ENCODE data around the gene NCAN. TPM values are rescaled to one million over a fixed set of nuclear protein-coding genes. Genes with fewer than 3 reads are reported as not detected.

The NCAN gene
- polyA plus RNA-seq, 1 donor from 2014 or later: 52.1 TPM

DNA sequence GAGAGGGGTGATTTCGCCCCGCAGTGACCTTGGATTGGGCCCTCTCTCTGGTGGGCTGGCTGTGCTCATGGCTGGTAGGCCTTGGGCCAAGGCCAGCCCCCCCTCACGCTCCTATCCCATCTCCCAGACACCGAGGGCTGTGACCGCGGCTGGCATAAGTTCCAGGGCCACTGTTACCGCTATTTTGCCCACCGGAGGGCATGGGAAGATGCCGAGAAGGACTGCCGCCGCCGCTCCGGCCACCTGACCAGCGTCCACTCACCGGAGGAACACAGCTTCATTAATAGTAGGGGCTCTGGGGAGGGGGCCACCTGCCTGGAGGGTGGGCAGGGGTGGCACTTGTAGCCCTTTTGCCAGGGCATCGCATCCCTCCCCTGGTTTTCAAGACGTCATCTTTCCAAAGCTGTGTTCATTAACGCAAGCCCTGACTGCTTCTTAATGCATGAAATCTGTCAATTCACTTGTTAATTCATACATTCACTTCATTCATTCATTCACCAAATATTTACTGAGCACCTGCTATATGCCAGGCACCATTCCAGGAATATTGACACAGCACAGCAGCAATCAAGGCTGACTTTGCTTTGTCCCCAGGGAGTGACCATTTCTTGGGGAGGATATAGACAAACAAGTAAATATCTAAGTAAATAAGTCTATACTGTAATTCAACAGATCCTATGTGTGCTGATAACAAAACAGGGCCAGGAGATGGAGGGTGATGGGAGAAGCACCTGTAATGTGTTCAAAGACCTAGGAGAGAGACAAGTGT, 26.6 kb downstream of the NCAN start:
- Histone ChIP-seq H2AFZ (ENCODE audit: low read depth, low read length) (no peak overlapping the region), H3K9ac (ENCODE audit: low read length) (no peak overlapping the region), H3K27ac (ENCODE audit: low read length) (no peak overlapping the region), H3K4me3 (ENCODE audit: low read length) (no peak overlapping the region), H3K36me3 (ENCODE audit: insufficient read depth, low read length) (peaks cover 23% of the 10 kb centered on the region), H3K79me2 (replicated peaks; ENCODE audit: insufficient read depth, low read length) (no peaks in the 10 kb centered on the region), H3K9me2 (ENCODE audit: insufficient read depth, low read length) (no peaks in the 10 kb centered on the region), H3K9me3 (ENCODE audit: low read length) (peaks cover 8% of the 10 kb centered on the region), H3K27me3 (ENCODE audit: insufficient read depth, low read depth, low read length) (no peaks in the 10 kb centered on the region), H3K4me2 (ENCODE audit: low read length) (no peak overlapping the region), H4K20me1 (ENCODE audit: insufficient read depth) (no peaks in the 10 kb centered on the region), H3F3A (ENCODE audit: insufficient read depth, low read length, poor library complexity, severe bottlenecking) (no peaks in the 10 kb centered on the region)
- no peak for TF ChIP-seq SMC3 (conservative IDR thresholded peaks at IDR 0.05; ENCODE audit: poor library complexity)
- no peak for TF ChIP-seq TAF1 (IDR thresholded peaks at IDR 0.05; ENCODE audit: low read depth)
- no peak for TF ChIP-seq RAD21 (conservative IDR thresholded peaks at IDR 0.05)
- TF ChIP-seq EZH2 (IDR thresholded peaks at IDR 0.05; ENCODE audit: borderline replicate concordance, insufficient read depth, low read length, poor library complexity, severe bottlenecking): no peak
- TF ChIP-seq MXI1 (conservative IDR thresholded peaks at IDR 0.05; ENCODE audit: poor library complexity, severe bottlenecking): no peak
- TF ChIP-seq EP300 (conservative IDR thresholded peaks at IDR 0.05; ENCODE audit: poor library complexity, severe bottlenecking): no peak
- TF ChIP-seq POLR2AphosphoS5 (IDR thresholded peaks at IDR 0.05): no peak
- TF ChIP-seq, protein P1, sequence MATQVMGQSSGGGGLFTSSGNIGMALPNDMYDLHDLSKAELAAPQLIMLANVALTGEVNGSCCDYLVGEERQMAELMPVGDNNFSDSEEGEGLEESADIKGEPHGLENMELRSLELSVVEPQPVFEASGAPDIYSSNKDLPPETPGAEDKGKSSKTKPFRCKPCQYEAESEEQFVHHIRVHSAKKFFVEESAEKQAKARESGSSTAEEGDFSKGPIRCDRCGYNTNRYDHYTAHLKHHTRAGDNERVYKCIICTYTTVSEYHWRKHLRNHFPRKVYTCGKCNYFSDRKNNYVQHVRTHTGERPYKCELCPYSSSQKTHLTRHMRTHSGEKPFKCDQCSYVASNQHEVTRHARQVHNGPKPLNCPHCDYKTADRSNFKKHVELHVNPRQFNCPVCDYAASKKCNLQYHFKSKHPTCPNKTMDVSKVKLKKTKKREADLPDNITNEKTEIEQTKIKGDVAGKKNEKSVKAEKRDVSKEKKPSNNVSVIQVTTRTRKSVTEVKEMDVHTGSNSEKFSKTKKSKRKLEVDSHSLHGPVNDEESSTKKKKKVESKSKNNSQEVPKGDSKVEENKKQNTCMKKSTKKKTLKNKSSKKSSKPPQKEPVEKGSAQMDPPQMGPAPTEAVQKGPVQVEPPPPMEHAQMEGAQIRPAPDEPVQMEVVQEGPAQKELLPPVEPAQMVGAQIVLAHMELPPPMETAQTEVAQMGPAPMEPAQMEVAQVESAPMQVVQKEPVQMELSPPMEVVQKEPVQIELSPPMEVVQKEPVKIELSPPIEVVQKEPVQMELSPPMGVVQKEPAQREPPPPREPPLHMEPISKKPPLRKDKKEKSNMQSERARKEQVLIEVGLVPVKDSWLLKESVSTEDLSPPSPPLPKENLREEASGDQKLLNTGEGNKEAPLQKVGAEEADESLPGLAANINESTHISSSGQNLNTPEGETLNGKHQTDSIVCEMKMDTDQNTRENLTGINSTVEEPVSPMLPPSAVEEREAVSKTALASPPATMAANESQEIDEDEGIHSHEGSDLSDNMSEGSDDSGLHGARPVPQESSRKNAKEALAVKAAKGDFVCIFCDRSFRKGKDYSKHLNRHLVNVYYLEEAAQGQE (IDR thresholded peaks at IDR 0.05; ENCODE audit: borderline replicate concordance): no peak
- TF ChIP-seq, protein P2, sequence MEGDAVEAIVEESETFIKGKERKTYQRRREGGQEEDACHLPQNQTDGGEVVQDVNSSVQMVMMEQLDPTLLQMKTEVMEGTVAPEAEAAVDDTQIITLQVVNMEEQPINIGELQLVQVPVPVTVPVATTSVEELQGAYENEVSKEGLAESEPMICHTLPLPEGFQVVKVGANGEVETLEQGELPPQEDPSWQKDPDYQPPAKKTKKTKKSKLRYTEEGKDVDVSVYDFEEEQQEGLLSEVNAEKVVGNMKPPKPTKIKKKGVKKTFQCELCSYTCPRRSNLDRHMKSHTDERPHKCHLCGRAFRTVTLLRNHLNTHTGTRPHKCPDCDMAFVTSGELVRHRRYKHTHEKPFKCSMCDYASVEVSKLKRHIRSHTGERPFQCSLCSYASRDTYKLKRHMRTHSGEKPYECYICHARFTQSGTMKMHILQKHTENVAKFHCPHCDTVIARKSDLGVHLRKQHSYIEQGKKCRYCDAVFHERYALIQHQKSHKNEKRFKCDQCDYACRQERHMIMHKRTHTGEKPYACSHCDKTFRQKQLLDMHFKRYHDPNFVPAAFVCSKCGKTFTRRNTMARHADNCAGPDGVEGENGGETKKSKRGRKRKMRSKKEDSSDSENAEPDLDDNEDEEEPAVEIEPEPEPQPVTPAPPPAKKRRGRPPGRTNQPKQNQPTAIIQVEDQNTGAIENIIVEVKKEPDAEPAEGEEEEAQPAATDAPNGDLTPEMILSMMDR (IDR thresholded peaks at IDR 0.05; ENCODE audit: poor library complexity, severe bottlenecking): no peak

DNA sequence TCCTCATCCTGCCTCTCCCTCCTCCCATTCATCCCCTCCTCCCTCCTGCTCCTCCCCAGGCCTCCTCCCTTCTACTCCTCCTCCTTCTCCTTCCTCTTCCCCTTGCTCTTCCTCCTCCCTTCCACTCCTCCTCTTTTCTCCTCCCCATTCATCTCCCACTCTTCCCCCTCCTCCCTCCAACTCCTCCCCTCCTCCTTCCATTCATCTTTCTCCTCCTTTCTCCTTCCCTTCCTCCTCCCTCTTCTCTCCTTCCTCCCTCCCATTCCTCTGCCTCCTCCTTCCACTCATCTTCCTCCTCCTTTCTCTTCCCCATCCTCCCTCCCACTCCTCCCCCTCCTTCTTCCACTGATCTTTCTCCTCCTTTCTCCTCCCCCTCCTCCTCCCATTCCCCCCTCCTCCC, 27.9 kb downstream of the NCAN start:
- no peak overlapping the region for H3K9ac ChIP-seq (ENCODE audit: low read length)
- H3K9me3 ChIP-seq (ENCODE audit: low read length): peaks cover 4% of the 10 kb centered on the region
- H3K27me3 ChIP-seq (ENCODE audit: insufficient read depth, low read depth, low read length): no peaks in the 10 kb centered on the region
- H3K9me2 ChIP-seq (ENCODE audit: insufficient read depth, low read length): no peaks in the 10 kb centered on the region
- H3K4me2 ChIP-seq (ENCODE audit: low read length): no peak overlapping the region
- TF ChIP-seq EZH2 (IDR thresholded peaks at IDR 0.05; ENCODE audit: borderline replicate concordance, insufficient read depth, low read length, poor library complexity, severe bottlenecking): no peak
- no peak for TF ChIP-seq POLR2AphosphoS5 (IDR thresholded peaks at IDR 0.05)
- no peak for TF ChIP-seq MXI1 (conservative IDR thresholded peaks at IDR 0.05; ENCODE audit: poor library complexity, severe bottlenecking)
- no peak for TF ChIP-seq TAF1 (IDR thresholded peaks at IDR 0.05; ENCODE audit: low read depth)
- TF ChIP-seq, protein P2 (IDR thresholded peaks at IDR 0.05; ENCODE audit: poor library complexity, severe bottlenecking): no peak
- TF ChIP-seq SMC3 (conservative IDR thresholded peaks at IDR 0.05; ENCODE audit: poor library complexity): no peak
- H3K4me3 ChIP-seq (ENCODE audit: low read length): no peak overlapping the region
- no peaks in the 10 kb centered on the region for H3F3A ChIP-seq (ENCODE audit: insufficient read depth, low read length, poor library complexity, severe bottlenecking)
- no peak overlapping the region for H3K27ac ChIP-seq (ENCODE audit: low read length)
- no peak overlapping the region for H2AFZ ChIP-seq (ENCODE audit: low read depth, low read length)
- H4K20me1 ChIP-seq (ENCODE audit: insufficient read depth): no peaks in the 10 kb centered on the region
- H3K36me3 ChIP-seq (ENCODE audit: insufficient read depth, low read length): peaks cover 13% of the 10 kb centered on the region
- H3K79me2 ChIP-seq (replicated peaks; ENCODE audit: insufficient read depth, low read length): no peaks in the 10 kb centered on the region

Measured in neural cell (in vitro differentiated cells).